ENCODE measurements around the gene ATF6.

ATF6 gene

DNA sequence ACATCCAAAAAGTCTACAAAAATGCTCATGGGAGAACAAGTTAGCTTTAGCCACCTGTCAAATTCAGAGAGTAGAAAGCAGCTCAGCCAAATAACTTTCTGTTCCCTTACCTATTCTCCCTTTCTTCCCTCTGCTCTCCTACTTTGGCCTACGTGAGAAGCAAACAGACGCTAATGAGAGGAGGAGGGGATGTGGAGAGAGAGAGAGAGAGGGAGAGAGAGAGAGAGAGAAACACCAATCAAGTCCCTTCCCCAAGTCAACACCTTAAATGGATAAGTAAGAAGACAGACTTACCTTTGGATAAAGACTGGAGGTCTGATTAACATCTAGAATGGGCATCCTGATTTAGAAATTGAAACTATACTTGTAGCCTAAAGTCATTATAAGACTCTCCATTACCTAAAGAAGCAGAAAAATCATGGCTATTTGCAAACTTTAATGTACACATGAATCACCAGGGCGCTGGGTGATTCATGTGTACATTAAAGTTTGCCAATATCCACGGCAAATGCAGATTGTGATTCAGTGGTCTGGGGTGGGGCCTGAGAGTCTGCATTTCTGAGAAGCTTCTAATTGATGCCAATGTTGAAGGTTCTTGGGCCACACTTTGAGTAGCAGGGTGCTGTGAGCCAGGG lies 29.7 kb upstream of the ATF6 start:
- no peak for DNase-seq (ENCODE audit: extremely low read depth, low read depth)
- TF ChIP-seq, protein P1, sequence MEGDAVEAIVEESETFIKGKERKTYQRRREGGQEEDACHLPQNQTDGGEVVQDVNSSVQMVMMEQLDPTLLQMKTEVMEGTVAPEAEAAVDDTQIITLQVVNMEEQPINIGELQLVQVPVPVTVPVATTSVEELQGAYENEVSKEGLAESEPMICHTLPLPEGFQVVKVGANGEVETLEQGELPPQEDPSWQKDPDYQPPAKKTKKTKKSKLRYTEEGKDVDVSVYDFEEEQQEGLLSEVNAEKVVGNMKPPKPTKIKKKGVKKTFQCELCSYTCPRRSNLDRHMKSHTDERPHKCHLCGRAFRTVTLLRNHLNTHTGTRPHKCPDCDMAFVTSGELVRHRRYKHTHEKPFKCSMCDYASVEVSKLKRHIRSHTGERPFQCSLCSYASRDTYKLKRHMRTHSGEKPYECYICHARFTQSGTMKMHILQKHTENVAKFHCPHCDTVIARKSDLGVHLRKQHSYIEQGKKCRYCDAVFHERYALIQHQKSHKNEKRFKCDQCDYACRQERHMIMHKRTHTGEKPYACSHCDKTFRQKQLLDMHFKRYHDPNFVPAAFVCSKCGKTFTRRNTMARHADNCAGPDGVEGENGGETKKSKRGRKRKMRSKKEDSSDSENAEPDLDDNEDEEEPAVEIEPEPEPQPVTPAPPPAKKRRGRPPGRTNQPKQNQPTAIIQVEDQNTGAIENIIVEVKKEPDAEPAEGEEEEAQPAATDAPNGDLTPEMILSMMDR (IDR thresholded peaks at IDR 0.05; ENCODE audit: low read depth, low read length), result no peak

DNA sequence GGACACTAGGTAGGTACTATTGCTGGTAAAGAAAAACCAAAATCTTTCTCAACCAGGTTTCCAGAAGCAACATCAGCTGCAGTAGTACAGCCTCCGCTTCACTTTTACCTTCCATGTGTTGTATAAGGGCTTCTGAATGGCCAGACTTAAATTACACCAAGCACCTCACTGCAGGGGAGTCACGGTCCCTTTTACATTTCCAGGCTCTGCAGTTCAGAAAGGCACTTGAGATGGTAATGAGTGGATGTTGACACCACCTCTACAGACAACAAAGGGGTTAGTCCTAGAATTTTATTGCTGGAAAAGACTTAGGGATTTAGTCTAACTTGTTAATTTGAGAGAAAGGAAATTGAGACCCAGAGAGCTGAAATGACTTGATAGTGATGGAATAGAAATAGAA lies 28.5 kb upstream of the ATF6 start:
- no peak for DNase-seq (ENCODE audit: extremely low read depth, low read depth)
- TF ChIP-seq, protein P1 (IDR thresholded peaks at IDR 0.05; ENCODE audit: low read depth, low read length), result no peak

DNA sequence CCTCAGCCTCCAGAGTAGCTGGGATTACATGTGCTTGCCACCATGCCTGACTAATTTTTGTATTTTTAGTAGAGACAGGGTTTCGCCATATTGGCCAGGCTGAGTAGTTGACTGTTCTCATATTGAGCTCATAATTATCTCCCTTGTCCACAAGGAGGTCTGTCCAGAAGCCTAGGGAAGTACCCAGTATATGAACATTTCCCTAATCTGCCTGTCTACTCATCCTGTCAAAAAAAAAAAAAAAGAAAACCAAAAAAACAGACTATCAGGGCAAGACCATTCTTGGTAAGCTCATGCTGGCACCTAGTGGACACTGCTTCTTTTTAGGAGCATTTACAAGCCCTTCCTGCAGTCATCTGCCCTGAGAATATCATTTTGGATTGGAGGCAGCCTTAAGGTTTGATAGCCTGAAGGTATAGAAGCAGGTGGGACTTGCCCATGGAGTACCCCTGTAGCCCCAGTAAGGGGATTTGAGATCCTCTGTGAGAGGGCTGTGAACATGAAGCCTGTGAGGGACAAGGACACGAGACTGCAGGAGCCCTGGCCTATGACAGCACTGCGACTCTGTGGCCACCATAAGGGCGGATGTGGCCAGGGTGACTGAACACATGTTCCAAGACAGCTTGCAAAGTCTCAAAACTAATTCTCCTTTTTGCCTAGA lies 27.4 kb upstream of the ATF6 start:
- no peak for DNase-seq (ENCODE audit: extremely low read depth, low read depth)
- TF ChIP-seq, protein P1 (IDR thresholded peaks at IDR 0.05; ENCODE audit: low read depth, low read length), result peak; percentile 63

DNA sequence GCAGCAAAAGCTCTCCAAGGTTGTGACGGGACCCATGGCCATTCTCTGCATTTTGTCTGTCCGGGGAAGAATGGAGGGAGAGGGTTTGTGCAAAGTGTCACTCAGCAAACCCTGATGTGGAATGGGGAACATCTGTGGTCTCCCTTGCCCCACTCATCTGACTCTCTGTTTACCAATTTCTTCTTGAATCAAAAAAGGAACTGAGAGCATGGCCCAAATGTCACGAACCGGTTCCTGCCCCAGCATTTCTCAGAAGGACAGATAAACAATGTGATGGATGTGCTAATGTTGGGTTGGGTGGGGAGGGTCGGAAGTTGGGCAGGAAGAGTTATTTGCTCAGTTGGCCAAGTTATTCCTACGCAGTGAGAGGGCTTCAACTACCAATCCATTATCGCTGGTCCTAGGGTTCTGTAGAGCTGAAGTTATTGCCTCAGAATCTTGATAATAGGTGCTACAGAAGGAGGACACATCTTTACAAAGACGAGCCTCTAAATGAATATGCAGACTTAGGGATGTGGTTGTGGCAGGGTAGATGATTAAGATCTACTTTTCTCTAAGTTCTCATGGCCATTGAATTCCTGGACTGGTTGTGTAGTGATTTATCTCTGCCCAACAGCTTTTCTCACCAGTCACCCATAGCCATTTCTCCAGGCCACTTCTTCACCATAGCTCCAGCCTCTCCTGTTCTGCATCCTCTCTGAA lies 26.1 kb upstream of the ATF6 start:
- DNase-seq (ENCODE audit: extremely low read depth, low read depth), result no peak

DNA sequence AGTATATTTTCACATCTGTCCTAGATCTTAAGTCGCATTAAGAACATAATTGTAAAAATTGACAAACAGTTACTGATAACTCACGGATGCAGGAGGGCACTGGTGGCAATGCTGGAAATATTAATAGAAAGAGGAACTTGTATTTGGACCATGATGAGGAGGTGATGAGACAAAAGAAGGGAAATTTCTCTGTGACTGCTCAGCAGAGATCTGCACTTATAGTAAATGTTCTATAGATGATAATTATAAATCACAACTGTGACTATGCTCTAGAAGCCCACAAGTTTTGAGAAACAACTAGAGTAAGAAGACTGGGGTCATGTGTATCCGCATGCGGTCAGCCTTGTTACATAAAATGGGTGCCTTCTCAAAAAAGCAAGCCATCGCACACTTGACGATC lies 25.2 kb upstream of the ATF6 start:
- no peak for DNase-seq (ENCODE audit: extremely low read depth, low read depth)
- TF ChIP-seq, protein P1 (IDR thresholded peaks at IDR 0.05; ENCODE audit: low read depth, low read length), result no peak

More for the DNA sequence above, 26.1 kb upstream of the ATF6 start:
- TF ChIP-seq, protein P1 (IDR thresholded peaks at IDR 0.05; ENCODE audit: low read depth, low read length), result no peak

DNA sequence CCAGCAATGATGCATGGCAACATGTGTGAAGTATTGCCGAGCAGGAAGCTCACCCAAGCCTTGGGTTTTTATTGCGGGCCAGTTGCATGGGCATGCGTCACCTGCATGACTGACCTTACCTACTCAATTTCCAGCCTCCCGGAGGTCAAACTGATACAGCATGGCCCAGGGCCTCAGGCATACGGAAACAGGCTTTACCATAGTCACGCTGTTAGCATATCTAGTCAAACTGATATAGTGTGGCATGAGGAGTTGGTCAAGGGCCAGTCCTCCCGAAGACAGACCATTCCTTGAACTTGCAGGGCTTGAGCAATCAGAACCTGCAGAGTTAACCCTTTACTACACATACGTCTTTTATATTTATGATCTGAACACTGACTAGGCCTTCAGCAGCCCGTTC lies 22.9 kb upstream of the ATF6 start:
- DNase-seq (ENCODE audit: extremely low read depth, low read depth), result no peak
- TF ChIP-seq, protein P1 (IDR thresholded peaks at IDR 0.05; ENCODE audit: low read depth, low read length), result no peak

DNA sequence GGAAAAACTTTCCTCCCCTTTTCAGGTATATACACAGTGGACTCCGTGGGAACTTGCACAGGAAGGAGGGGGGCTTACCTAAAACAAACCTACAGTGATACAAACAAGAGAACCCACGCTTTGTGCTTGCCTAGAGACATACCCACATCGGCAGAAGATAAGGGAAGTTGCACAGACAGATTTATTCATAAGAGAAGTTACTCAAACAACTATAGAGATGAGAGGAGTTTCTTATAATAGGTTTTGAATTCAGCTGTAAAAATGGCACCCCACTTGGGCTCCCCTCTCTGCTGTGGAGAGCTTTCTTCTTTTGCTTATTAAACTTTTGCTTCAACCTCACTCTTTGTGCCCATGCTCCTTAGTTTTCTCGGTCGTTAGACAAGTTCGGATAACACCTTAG lies 18.3 kb upstream of the ATF6 start:
- DNase-seq (ENCODE audit: extremely low read depth, low read depth), result no peak
- TF ChIP-seq, protein P1 (IDR thresholded peaks at IDR 0.05; ENCODE audit: low read depth, low read length), result no peak
